K562 (cell line): ENCODE data around the gene GADD45GIP1. TPM values are rescaled to one million over a fixed set of nuclear protein-coding genes. Genes with fewer than 3 reads are reported as not detected.

ENCODE experiments used
- ATAC-seq: fragments of 200-7000 bp; cut with Tn5 transposase; 3 replicates; pipeline ENCODE4 v1.9.1; 2020; ENCODE audit warnings: moderate library complexity
- BruUV-seq: library from RNA; stranded (reverse); fragments of 400-500 nt; replicated peaks from 2 replicates; lab custom pipeline; 2021; lab: Mats Ljungman, UMichigan
- CTCF ChIA-PET: fragments of 300-600 bp; formaldehyde crosslinking; extraction: SDS; loops from one replicate; lab custom pipeline; 2021; ENCODE audit warnings: low intra/inter-chr PET ratio; lab: Yijun Ruan, JAX
- POLR2A ChIA-PET: fragments of 300-600, 350-650 bp; sonication (Branson Sonifier 250); formaldehyde crosslinking; extraction: SDS; loops from one replicate; lab custom pipeline; 2021; ENCODE audit warnings: antibody characterized with exemption, inconsistent platforms; lab: Yijun Ruan, JAX
- DNase-seq, 4 experiments: peaks; one replicate each; pipeline versions ENCODE4 v3.0.0 to v3.0.0-alpha.2; 2011 to 2018; ENCODE audit warnings: low spot score in 3 of 4, mixed read lengths in 3 of 4; ENCODE audit errors: extremely low read depth in 1 of 4
- FAIRE-seq: peaks from 2 replicates; lab custom pipeline; 2011; peaks lifted over from hg19 to GRCh38; lab: Jason Lieb, UNC
- H2AFZ ChIP-seq: 2 replicates; pipeline ENCODE4 v1.6.0; 2011; ENCODE audit warnings: low read depth, low read length, control low read depth, inconsistent platforms
- H3K27ac ChIP-seq: fragments of 200-600 bp; 3 replicates; pipeline ENCODE4 v1.8.0; 2011; ENCODE audit warnings: low read depth, mild to moderate bottlenecking, control low read depth, inconsistent platforms, low read length, moderate library complexity, mixed read lengths; ENCODE audit errors: extremely low read depth
- H3K27me3 ChIP-seq, 2 experiments: fragments of 300-600 bp in 1 of 2; 2 replicates in 1 of 2; 3 replicates in 1 of 2; pipeline versions ENCODE4 v1.6.0 to v1.8.0; 2011; ENCODE audit warnings: inconsistent platforms in 2 of 2, low read length in 2 of 2, mild to moderate bottlenecking in 1 of 2, mixed read lengths in 1 of 2, moderate library complexity in 1 of 2; ENCODE audit not compliant: control insufficient read depth in 2 of 2, insufficient read depth in 2 of 2
- H3K36me3 ChIP-seq: fragments of 300-600 bp; 3 replicates; pipeline ENCODE4 v1.8.0; 2011; ENCODE audit warnings: mild to moderate bottlenecking, low read length, inconsistent platforms; ENCODE audit not compliant: control insufficient read depth, insufficient read depth
- H3K4me1 ChIP-seq, 2 experiments: fragments of 200-600 bp in 1 of 2; replicated peaks in 1 of 2; 2 replicates in 1 of 2; 3 replicates in 1 of 2; pipeline versions ENCODE4 v1.5.1 to v1.8.0; 2011; ENCODE audit warnings: inconsistent platforms in 2 of 2, low read length in 2 of 2, mild to moderate bottlenecking in 1 of 2, mixed read lengths in 1 of 2, moderate library complexity in 1 of 2; ENCODE audit not compliant: control insufficient read depth in 2 of 2, insufficient read depth in 2 of 2
- H3K4me2 ChIP-seq: 2 replicates; pipeline ENCODE4 v1.6.1; 2011; ENCODE audit warnings: low read length, control low read depth, inconsistent platforms, mixed read lengths; ENCODE audit not compliant: insufficient read depth
- H3K4me3 ChIP-seq: fragments of 200-600 bp; sonication (generic), shearing (Covaris generic); 2 replicates; pipeline ENCODE4 v1.5.1; 2016; ENCODE audit warnings: control low read depth, inconsistent platforms
- H3K79me2 ChIP-seq: fragments of 200-600 bp; 3 replicates; pipeline ENCODE4 v1.8.0; 2011; ENCODE audit warnings: low read length, inconsistent platforms; ENCODE audit not compliant: control insufficient read depth, insufficient read depth
- H3K9ac ChIP-seq, 2 experiments: 2 replicates each; pipeline versions ENCODE4 v1.6.0 to v1.6.1; 2011; ENCODE audit warnings: low read depth in 2 of 2, low read length in 2 of 2, control low read depth in 1 of 2, inconsistent platforms in 1 of 2, mild to moderate bottlenecking in 1 of 2, mixed read lengths in 1 of 2; ENCODE audit not compliant: insufficient read depth in 1 of 2
- H3K9me1 ChIP-seq: one replicate; pipeline ENCODE4 v1.6.0; 2011; ENCODE audit warnings: inconsistent platforms, mild to moderate bottlenecking, low read length, moderate library complexity; ENCODE audit not compliant: control insufficient read depth, insufficient read depth
- H3K9me3 ChIP-seq: replicated peaks from 2 replicates; pipeline ENCODE4 v1.5.1; 2011; ENCODE audit warnings: low read depth, low read length, inconsistent platforms; ENCODE audit not compliant: control insufficient read depth, insufficient read depth
- H4K20me1 ChIP-seq: replicated peaks from 2 replicates; pipeline ENCODE4 v1.6.1; 2011; ENCODE audit warnings: low read length, inconsistent platforms, mixed read lengths; ENCODE audit not compliant: control insufficient read depth, insufficient read depth
- BDP1 ChIP-seq: IDR thresholded peaks from 3 replicates; pipeline ENCODE4 v1.6.1; 2011; ENCODE audit not compliant: insufficient read length, insufficient read depth
- C11orf30 ChIP-seq: fragments of 450-650 bp; IDR thresholded peaks from 2 replicates; pipeline ENCODE4 v1.6.1; 2016; ENCODE audit warnings: low read depth, mild to moderate bottlenecking
- CBX1 ChIP-seq: sonication (generic); IDR thresholded peaks from 2 replicates; pipeline ENCODE4 v1.6.1; 2016; ENCODE audit warnings: antibody characterized with exemption, low read depth, mild to moderate bottlenecking
- GMEB1 ChIP-seq: fragments of 250-450 bp; sonication (Bioruptor Pico); IDR thresholded peaks from 2 replicates; pipeline ENCODE4 v1.4.0; 2020; ENCODE audit warnings: mild to moderate bottlenecking
- HINFP ChIP-seq: fragments of 450-650 bp; conservative IDR thresholded peaks from 2 replicates; pipeline ENCODE4 v1.6.1; 2016; ENCODE audit warnings: missing genetic modification characterization, low read depth, mild to moderate bottlenecking, control low read depth, missing compliant biosample characterization
- HMG20B ChIP-seq: fragments of 250-450 bp; sonication (Bioruptor Pico); IDR thresholded peaks from 2 replicates; pipeline ENCODE4 v1.5.0; 2021; ENCODE audit warnings: mild to moderate bottlenecking
- L3MBTL2 ChIP-seq: fragments of 450-650 bp; IDR thresholded peaks from 2 replicates; pipeline ENCODE4 v1.6.1; 2016; ENCODE audit warnings: mild to moderate bottlenecking, moderate library complexity
- LEF1 ChIP-seq: fragments of 450-650 bp; IDR thresholded peaks from 2 replicates; pipeline ENCODE4 v1.6.1; 2016; ENCODE audit warnings: mild to moderate bottlenecking
- MAFF ChIP-seq: IDR thresholded peaks from 2 replicates; pipeline ENCODE4 v1.6.1; 2012; ENCODE audit warnings: low read length, improper control_type of control experiment
- MAFG ChIP-seq: fragments of 450-650 bp; conservative IDR thresholded peaks from 2 replicates; pipeline ENCODE4 v1.6.1; 2016; ENCODE audit warnings: missing genetic modification characterization, missing compliant biosample characterization
- MAFK ChIP-seq: IDR thresholded peaks from 2 replicates; pipeline ENCODE4 v1.6.1; 2011; ENCODE audit warnings: low read length, improper control_type of control experiment
- MBD2 ChIP-seq: sonication (generic); IDR thresholded peaks from 2 replicates; pipeline ENCODE4 v1.6.1; 2016; ENCODE audit warnings: low read depth, borderline replicate concordance
- PML ChIP-seq: IDR thresholded peaks from 2 replicates; pipeline ENCODE4 v1.6.1; 2012; ENCODE audit warnings: low read length, inconsistent platforms
- POLR2A ChIP-seq: fragments of 450-650 bp; conservative IDR thresholded peaks from 2 replicates; pipeline ENCODE4 v1.6.1; 2016
- SMARCC2 ChIP-seq: fragments of 450-650 bp; IDR thresholded peaks from 2 replicates; pipeline ENCODE4 v1.6.1; 2017; ENCODE audit warnings: antibody characterized with exemption, moderate library complexity, mild to moderate bottlenecking, low read depth
- ZKSCAN8 ChIP-seq: fragments of 200-800 bp; sonication (Bioruptor generic); IDR thresholded peaks from 2 replicates; pipeline ENCODE4 v1.6.1; 2016; ENCODE audit warnings: missing genetic modification characterization, missing compliant biosample characterization
- ZNF316 ChIP-seq: fragments of 450-650 bp; IDR thresholded peaks from 2 replicates; pipeline ENCODE4 v1.6.1; 2016
- ZNF436 ChIP-seq: fragments of 250-450, 450-650 bp; sonication (Bioruptor Pico); formaldehyde crosslinking; IDR thresholded peaks from 2 replicates; pipeline ENCODE4 v1.7.0; 2020; ENCODE audit warnings: mild to moderate bottlenecking
- ZNF507 ChIP-seq: conservative IDR thresholded peaks from 2 replicates; pipeline ENCODE4 v1.6.1; 2017; ENCODE audit warnings: missing genetic modification characterization, missing compliant biosample characterization
- WGBS: fragments of 100-300 bp; shearing (Covaris generic); methylation state at CpG from one replicate; pipeline ENCODE4 v1.1.6; 2016; ENCODE audit warnings: low coverage, mixed read lengths; ENCODE audit not compliant: insufficient coverage; ENCODE audit errors: missing lambda C conversion rate; 5-methylcytosine and 5-hydroxymethylcytosine counted together
- in situ Hi-C: fragments of 300-500 bp; cut with MboI; formaldehyde crosslinking; loops from 4 replicates; pipeline ENCODE4 v1.15.0; 2018; ENCODE audit warnings: inconsistent platforms, mixed read lengths
- intact Hi-C: fragments of 100-400 bp; cut with micrococcal nuclease; formaldehyde crosslinking; loops from 2 replicates; pipeline ENCODE4 v1.14.2; 2022
- polyA plus RNA-seq, 8 experiments: library from polyadenylated mRNA; depleted of rRNA in 4 of 8; stranded (reverse) in 5 of 8; unstranded in 3 of 8; fragments of >200 nt; fragmentation: Nextera tagmentation in 2 of 8; fragmentation: Illumina TruSeq in 1 of 8; extraction: Ambion mirVana in 2 of 8; extraction: Trizol in 1 of 8; gene quantifications; 2 replicates each; pipeline versions ENCODE4 v1.2.1 to v1.2.3, GENCODE V29; 2011 to 2014; ENCODE audit warnings: inconsistent platforms in 1 of 8, missing spikeins in 1 of 8
- total RNA-seq, 7 experiments: library from RNA; depleted of rRNA in 6 of 7; stranded (reverse); fragments of >200 nt in 6 of 7; fragmentation: Illumina TruSeq in 2 of 7; extraction: Trizol in 2 of 7; gene quantifications; 2 replicates each; pipeline versions ENCODE4 v1.2.1 to v1.2.3, GENCODE V29; 2011 to 2021; ENCODE audit warnings: low replicate concordance in 1 of 7
- TF ChIP-seq, protein P1 (sequence below), 2 experiments: IDR thresholded peaks in 1 of 2; conservative IDR thresholded peaks in 1 of 2; 2 replicates each; pipeline ENCODE4 v1.6.1; 2016; ENCODE audit warnings: low read depth in 2 of 2, mild to moderate bottlenecking in 1 of 2, missing compliant biosample characterization in 1 of 2, missing genetic modification characterization in 1 of 2, moderate library complexity in 1 of 2

The GADD45GIP1 gene
- total and polyA plus RNA-seq, 9 of the 15 experiments (the other 6 are each of a cell fraction or from before 2014, with no cell fraction given), result 5.1 to 161 (median 29.2) TPM

GRCh38 chr19:12922959-12923358 is 34.1 kb downstream of the GADD45GIP1 start:
- intact Hi-C loops (no loop called here), in situ Hi-C loops (no loop called here)
- no TSS peak for BruUV-seq
- Histone ChIP-seq H3K4me2 (no peak overlapping the region), H3K9me1 (no peaks in the 10 kb centered on the region), H3K27me3 (no peaks in the 10 kb centered on the region), H3K79me2 (0 out of 3 replicates have a peak, but pooled peaks cover under 1% of the 10 kb centered on the region), H3K36me3 (peaks cover 55% of the 10 kb centered on the region; the same call in 2 of the 3 replicates), H3K4me1 (peaks cover 4 to 31% of the 10 kb centered on the region in 2 experiments; a peak in 3 of 5 replicates), H3K27ac (no peak overlapping the region), H4K20me1 (no peaks in the 10 kb centered on the region), H3K9ac (no peak overlapping the region), H2AFZ (no peak overlapping the region), H3K9me3 (no peaks in the 10 kb centered on the region), H3K4me3 (no peak overlapping the region)
- ATAC-seq (no peak), DNase-seq (no peak), FAIRE-seq (no peak)
- ChIA-PET CTCF (no interaction called here), POLR2A (no interaction called here)
- 100% methylated on average over 4 of the region's 4 CpGs for WGBS
- no peak for TF ChIP-seq HMG20B (CRISPR knock-in tag)
- no peak for TF ChIP-seq ZNF507 (tag)
- TF ChIP-seq, protein P1, sequence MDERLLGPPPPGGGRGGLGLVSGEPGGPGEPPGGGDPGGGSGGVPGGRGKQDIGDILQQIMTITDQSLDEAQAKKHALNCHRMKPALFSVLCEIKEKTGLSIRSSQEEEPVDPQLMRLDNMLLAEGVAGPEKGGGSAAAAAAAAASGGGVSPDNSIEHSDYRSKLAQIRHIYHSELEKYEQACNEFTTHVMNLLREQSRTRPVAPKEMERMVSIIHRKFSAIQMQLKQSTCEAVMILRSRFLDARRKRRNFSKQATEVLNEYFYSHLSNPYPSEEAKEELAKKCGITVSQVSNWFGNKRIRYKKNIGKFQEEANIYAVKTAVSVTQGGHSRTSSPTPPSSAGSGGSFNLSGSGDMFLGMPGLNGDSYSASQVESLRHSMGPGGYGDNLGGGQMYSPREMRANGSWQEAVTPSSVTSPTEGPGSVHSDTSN (CRISPR knock-in tag; IDR thresholded peaks at IDR 0.05; ENCODE audit: low read depth), result no peak
- TF ChIP-seq, protein P1 (tag; conservative IDR thresholded peaks at IDR 0.05; ENCODE audit: low read depth), result no peak
- no peak for TF ChIP-seq GMEB1 (CRISPR knock-in tag)
- peak; percentile 54; the same call in 1 of the 2 replicates for TF ChIP-seq MAFF
- peak; percentile 74 for TF ChIP-seq C11orf30
- TF ChIP-seq MAFK, result peak; percentile 47; the same call in 1 of the 2 replicates
- TF ChIP-seq POLR2A, result peak; percentile 34; the same call in 1 of the 2 replicates
- no peak for TF ChIP-seq ZKSCAN8 (CRISPR knock-in tag)
- no peak for TF ChIP-seq PML
- no peak for TF ChIP-seq HINFP (tag)
- TF ChIP-seq L3MBTL2, result no peak
- no peak for TF ChIP-seq BDP1
- TF ChIP-seq ZNF436 (CRISPR knock-in tag), result no peak
- no peak for TF ChIP-seq SMARCC2
- peak; percentile 85 for TF ChIP-seq ZNF316
- no peak for TF ChIP-seq MBD2
- peak; percentile 56 for TF ChIP-seq MAFG (tag)
- TF ChIP-seq CBX1, result no peak
- no peak for TF ChIP-seq LEF1
